GM12878 (cell line): ENCODE data around the gene TLK2. TPM values are rescaled to one million over a fixed set of nuclear protein-coding genes. Genes with fewer than 3 reads are reported as not detected.
A peak's percentile ranks its signal among the peaks of the same experiment; 100 is the strongest.
"Not testable (repeated sequence)": the region's sequence is repeated elsewhere in the genome, so short reads cannot be mapped to it uniquely, and the experiment has no call there.

Source experiments
- ATAC-seq: fragments of 200-7000 bp; cut with Tn5 transposase; 3 replicates; pipeline ENCODE4 v1.9.1; 2020; ENCODE audit warnings: mild to moderate bottlenecking, moderate library complexity
- BruUV-seq: library from RNA; stranded (reverse); fragments of 400-500 nt; replicated peaks from 2 replicates; lab custom pipeline; 2021; lab: Mats Ljungman, UMichigan
- CTCF ChIA-PET: fragments of 300-600 bp; sonication (Branson Sonifier 250); formaldehyde crosslinking; extraction: SDS; loops from one replicate; lab custom pipeline; 2021; ENCODE audit warnings: inconsistent platforms; lab: Yijun Ruan, JAX
- POLR2A ChIA-PET: fragments of 350-600 bp; formaldehyde crosslinking; extraction: SDS; loops from one replicate; lab custom pipeline; 2021; ENCODE audit warnings: inconsistent platforms; lab: Charles Lee
- RAD21 ChIA-PET: fragments of 300-600 bp; sonication (Branson Sonifier 250); formaldehyde crosslinking; loops from one replicate; lab custom pipeline; 2023; ENCODE audit warnings: antibody characterized with exemption; ENCODE audit not compliant: unreplicated experiment; lab: Charles Lee
- SMC1A ChIA-PET: fragments of 300-600 bp; sonication (Branson Sonifier 250); formaldehyde crosslinking; loops from one replicate; lab custom pipeline; 2023; ENCODE audit not compliant: unreplicated experiment, uncharacterized antibody; lab: Charles Lee
- DNase-seq: peaks from one replicate; pipeline ENCODE4 v3.0.0-alpha.2; 2011; ENCODE audit warnings: low read depth, low spot score
- FAIRE-seq: peaks from 3 replicates; lab custom pipeline; 2011; peaks lifted over from hg19 to GRCh38; lab: Jason Lieb, UNC
- H2AFZ ChIP-seq: 2 replicates; pipeline ENCODE4 v1.6.0; 2011; ENCODE audit warnings: low read depth, low read length, control low read depth; ENCODE audit not compliant: control insufficient read depth
- H3K27ac ChIP-seq: 2 replicates; pipeline ENCODE4 v1.5.1; 2011; ENCODE audit warnings: control low read depth; ENCODE audit not compliant: control insufficient read depth, insufficient read depth
- H3K27me3 ChIP-seq, 2 experiments: replicated peaks in 1 of 2; 2 replicates each; pipeline versions ENCODE4 v1.6.0 to v1.6.1; 2011; ENCODE audit warnings: low read length in 1 of 2; ENCODE audit not compliant: control insufficient read depth in 2 of 2, insufficient read depth in 2 of 2
- H3K36me3 ChIP-seq, 2 experiments: 2 replicates each; pipeline ENCODE4 v1.5.1; 2011; ENCODE audit warnings: low read length in 1 of 2; ENCODE audit not compliant: control insufficient read depth in 2 of 2, insufficient read depth in 2 of 2
- H3K4me1 ChIP-seq: 2 replicates; pipeline ENCODE4 v1.6.1; 2011; ENCODE audit warnings: mild to moderate bottlenecking, low read length, moderate library complexity, mixed read lengths; ENCODE audit not compliant: control insufficient read depth, insufficient read depth
- H3K4me2 ChIP-seq: 2 replicates; pipeline ENCODE4 v1.6.0; 2011; ENCODE audit warnings: control low read depth; ENCODE audit not compliant: control insufficient read depth, insufficient read depth
- H3K4me3 ChIP-seq: fragments of 200-600 bp; sonication (generic); 2 replicates; pipeline ENCODE4 v1.5.1; 2016
- H3K79me2 ChIP-seq: 2 replicates; pipeline ENCODE4 v1.6.0; 2011; ENCODE audit warnings: low read length; ENCODE audit not compliant: control insufficient read depth, insufficient read depth
- H3K9ac ChIP-seq: 2 replicates; pipeline ENCODE4 v1.8.0; 2011; ENCODE audit warnings: low read length, control low read depth, mixed read lengths; ENCODE audit not compliant: control insufficient read depth, insufficient read depth
- H3K9me3 ChIP-seq: replicated peaks from 3 replicates; pipeline ENCODE4 v1.5.1; 2011; ENCODE audit warnings: mild to moderate bottlenecking, low read length; ENCODE audit not compliant: control insufficient read depth, insufficient read depth
- H4K20me1 ChIP-seq: 2 replicates; pipeline ENCODE4 v1.6.0; 2011; ENCODE audit not compliant: control insufficient read depth, insufficient read depth
- MEF2B ChIP-seq: fragments of 450-650 bp; IDR thresholded peaks from 2 replicates; pipeline ENCODE4 v1.6.1; 2018; ENCODE audit warnings: mild to moderate bottlenecking, moderate library complexity; ENCODE audit not compliant: partially characterized antibody, poor library complexity, severe bottlenecking
- RAD21 ChIP-seq: IDR thresholded peaks from 2 replicates; pipeline ENCODE4 v1.6.1; 2011; ENCODE audit warnings: mild to moderate bottlenecking, low read depth, low read length, moderate library complexity; ENCODE audit not compliant: insufficient read depth
- SMC3 ChIP-seq: IDR thresholded peaks from 2 replicates; pipeline ENCODE4 v1.6.1; 2011; ENCODE audit warnings: low read length, improper control_type of control experiment, borderline replicate concordance
- WGBS: methylation state at CpG from one replicate; pipeline ENCODE4 v1.1.6; 2016; ENCODE audit warnings: low lambda C conversion rate; ENCODE audit not compliant: insufficient replicate concordance, insufficient coverage; ENCODE audit errors: missing lambda C conversion rate; 5-methylcytosine and 5-hydroxymethylcytosine counted together
- in situ Hi-C: fragments of 300-500 bp; cut with MboI; formaldehyde crosslinking; loops from 9 replicates; pipeline ENCODE4 v1.14.3; 2018; ENCODE audit warnings: mixed read lengths
- intact Hi-C: fragments of 100-400 bp; cut with micrococcal nuclease; formaldehyde crosslinking; loops from one replicate; pipeline ENCODE4 v1.14.2; 2022; ENCODE audit not compliant: unreplicated experiment
- polyA plus RNA-seq, 11 experiments: library from polyadenylated mRNA; depleted of rRNA in 4 of 11; unstranded in 6 of 11; stranded (reverse) in 5 of 11; fragments of >200 nt; fragmentation: Nextera tagmentation in 4 of 11; fragmentation: Illumina TruSeq in 1 of 11; extraction: Ambion mirVana in 4 of 11; extraction: Trizol in 1 of 11; gene quantifications; 1 replicate in 1 of 11; 2 replicates in 10 of 11; pipeline versions ENCODE4 v1.2.1 to v1.2.3, GENCODE V29; 2011 to 2016; ENCODE audit warnings: inconsistent platforms in 2 of 11, missing spikeins in 2 of 11, low read depth in 1 of 11
- total RNA-seq, 4 experiments: library from RNA; depleted of rRNA in 3 of 4; stranded (reverse); fragments of >200 nt in 3 of 4; fragmentation: Illumina TruSeq in 1 of 4; extraction: Trizol in 1 of 4; gene quantifications; 2 replicates each; pipeline versions ENCODE4 v1.2.1 to v1.2.3, GENCODE V29; 2013 to 2021
- TF ChIP-seq, protein P1 (sequence below), 3 experiments: IDR thresholded peaks in 2 of 3; conservative IDR thresholded peaks in 1 of 3; 2 replicates each; pipeline ENCODE4 v1.5.1; 2011; ENCODE audit warnings: low read depth in 3 of 3, low read length in 3 of 3, mild to moderate bottlenecking in 3 of 3, control low read depth in 2 of 3, moderate library complexity in 2 of 3, inconsistent platforms in 1 of 3, mixed read lengths in 1 of 3; ENCODE audit not compliant: control insufficient read depth in 2 of 3, insufficient read depth in 1 of 3; ENCODE audit errors: extremely low read depth in 1 of 3
- TF ChIP-seq, protein P2 (sequence below): fragments of 450-650 bp; IDR thresholded peaks from 2 replicates; pipeline ENCODE4 v1.6.1; 2017; ENCODE audit warnings: mild to moderate bottlenecking, low read depth, inconsistent platforms; ENCODE audit not compliant: poor library complexity, severe bottlenecking

The TLK2 gene
- total and polyA plus RNA-seq, 10 of the 15 experiments (the other 5 are each of a cell fraction or from before 2014, with no cell fraction given), result 12.1 to 51.2 (median 27.5) TPM

DNA sequence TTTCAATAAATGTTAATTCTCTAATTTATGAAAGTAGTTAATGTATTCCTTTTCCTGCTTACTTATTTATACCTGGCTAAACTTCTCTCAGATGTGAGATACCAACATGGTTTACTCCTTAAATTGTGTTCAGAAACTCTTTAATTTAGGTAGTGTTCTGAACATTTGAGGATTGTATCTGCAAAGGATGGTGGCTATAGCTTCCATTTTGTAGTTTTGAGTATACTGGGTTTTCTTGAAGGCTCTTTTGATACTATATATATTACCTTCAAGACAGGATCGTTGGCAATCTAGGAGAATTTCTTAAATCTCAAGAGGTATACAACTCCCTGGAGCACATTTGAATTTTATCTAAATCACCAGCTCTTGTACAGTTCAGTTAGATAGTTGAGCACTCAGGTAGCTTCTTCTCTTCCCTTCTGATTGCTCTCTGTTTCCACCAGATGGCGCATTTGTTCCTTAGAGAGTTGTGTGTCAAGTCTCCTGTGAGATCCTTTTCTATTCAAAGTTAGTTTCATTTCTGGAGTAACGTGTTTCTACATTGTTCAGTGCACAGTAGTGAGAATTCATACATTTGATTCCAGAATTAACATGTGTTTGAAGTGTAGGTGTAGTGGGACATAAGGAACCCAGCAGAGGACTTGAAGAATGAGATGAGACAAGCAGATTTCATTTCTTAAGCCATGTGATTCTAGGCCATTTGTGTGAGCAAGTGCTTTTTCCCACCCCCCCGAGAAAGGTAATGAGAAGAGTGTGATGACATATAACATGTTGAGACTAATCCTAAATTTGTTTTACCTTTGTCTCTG, 74.4 kb downstream of the TLK2 start:
- H4K20me1 ChIP-seq, H3K4me3 ChIP-seq, H3K4me1 ChIP-seq, H3K36me3 ChIP-seq, in situ Hi-C loops, BruUV-seq, POLR2A ChIA-PET, intact Hi-C loops, H3K27me3 ChIP-seq, H3K9ac ChIP-seq, H3K79me2 ChIP-seq, H3K9me3 ChIP-seq: not testable (repeated sequence)
- Histone ChIP-seq H2AFZ (peak overlapping the region; percentile 51; the same call in 1 of the 2 replicates), H3K4me2 (0 out of 2 replicates have a peak overlapping the region, but pooled peaks have one; percentile 33), H3K27ac (peak overlapping the region; percentile 33)
- ATAC-seq (peak; percentile 97), DNase-seq (peak; percentile 21), FAIRE-seq (peak; percentile 97)
- CTCF ChIA-PET, result interaction anchor here (0.7 to 1.2 kb wide), 19 partner anchors 10 to 854 kb away, joined by 3 to 12 read pairs (median 3); partner anchors contain the start of gene METTL2A
- SMC1A ChIA-PET, result interaction anchor here (0.7 to 0.9 kb wide), 6 partner anchors 21 to 152 kb away, joined by 3 to 7 read pairs (median 3); no protein-coding TSS in a partner anchor
- WGBS, result 14% methylated on average over 4 of the region's 4 CpGs
- RAD21 ChIA-PET, result interaction anchor here (0.9 kb wide), 1 partner anchor 131 kb away, joined by 9 read pairs; no protein-coding TSS in a partner anchor
- TF ChIP-seq, protein P1, sequence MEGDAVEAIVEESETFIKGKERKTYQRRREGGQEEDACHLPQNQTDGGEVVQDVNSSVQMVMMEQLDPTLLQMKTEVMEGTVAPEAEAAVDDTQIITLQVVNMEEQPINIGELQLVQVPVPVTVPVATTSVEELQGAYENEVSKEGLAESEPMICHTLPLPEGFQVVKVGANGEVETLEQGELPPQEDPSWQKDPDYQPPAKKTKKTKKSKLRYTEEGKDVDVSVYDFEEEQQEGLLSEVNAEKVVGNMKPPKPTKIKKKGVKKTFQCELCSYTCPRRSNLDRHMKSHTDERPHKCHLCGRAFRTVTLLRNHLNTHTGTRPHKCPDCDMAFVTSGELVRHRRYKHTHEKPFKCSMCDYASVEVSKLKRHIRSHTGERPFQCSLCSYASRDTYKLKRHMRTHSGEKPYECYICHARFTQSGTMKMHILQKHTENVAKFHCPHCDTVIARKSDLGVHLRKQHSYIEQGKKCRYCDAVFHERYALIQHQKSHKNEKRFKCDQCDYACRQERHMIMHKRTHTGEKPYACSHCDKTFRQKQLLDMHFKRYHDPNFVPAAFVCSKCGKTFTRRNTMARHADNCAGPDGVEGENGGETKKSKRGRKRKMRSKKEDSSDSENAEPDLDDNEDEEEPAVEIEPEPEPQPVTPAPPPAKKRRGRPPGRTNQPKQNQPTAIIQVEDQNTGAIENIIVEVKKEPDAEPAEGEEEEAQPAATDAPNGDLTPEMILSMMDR (IDR thresholded peaks at IDR 0.05 in 2 of 3, conservative IDR thresholded peaks at IDR 0.05 in 1 of 3; ENCODE audit: control insufficient read depth in 2 of 3, extremely low read depth in 1 of 3, insufficient read depth in 1 of 3, low read depth in 3 of 3, low read length in 3 of 3), result peak; percentile 8 to 21 (median 16); a peak in 2 of 6 replicates
- TF ChIP-seq RAD21 (peak; percentile 31), SMC3 (peak; percentile 9; the same call in 1 of the 2 replicates), MEF2B (peak; percentile 31)
- TF ChIP-seq, protein P2, sequence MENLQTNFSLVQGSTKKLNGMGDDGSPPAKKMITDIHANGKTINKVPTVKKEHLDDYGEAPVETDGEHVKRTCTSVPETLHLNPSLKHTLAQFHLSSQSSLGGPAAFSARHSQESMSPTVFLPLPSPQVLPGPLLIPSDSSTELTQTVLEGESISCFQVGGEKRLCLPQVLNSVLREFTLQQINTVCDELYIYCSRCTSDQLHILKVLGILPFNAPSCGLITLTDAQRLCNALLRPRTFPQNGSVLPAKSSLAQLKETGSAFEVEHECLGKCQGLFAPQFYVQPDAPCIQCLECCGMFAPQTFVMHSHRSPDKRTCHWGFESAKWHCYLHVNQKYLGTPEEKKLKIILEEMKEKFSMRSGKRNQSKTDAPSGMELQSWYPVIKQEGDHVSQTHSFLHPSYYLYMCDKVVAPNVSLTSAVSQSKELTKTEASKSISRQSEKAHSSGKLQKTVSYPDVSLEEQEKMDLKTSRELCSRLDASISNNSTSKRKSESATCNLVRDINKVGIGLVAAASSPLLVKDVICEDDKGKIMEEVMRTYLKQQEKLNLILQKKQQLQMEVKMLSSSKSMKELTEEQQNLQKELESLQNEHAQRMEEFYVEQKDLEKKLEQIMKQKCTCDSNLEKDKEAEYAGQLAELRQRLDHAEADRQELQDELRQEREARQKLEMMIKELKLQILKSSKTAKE, result peak; percentile 31

DNA sequence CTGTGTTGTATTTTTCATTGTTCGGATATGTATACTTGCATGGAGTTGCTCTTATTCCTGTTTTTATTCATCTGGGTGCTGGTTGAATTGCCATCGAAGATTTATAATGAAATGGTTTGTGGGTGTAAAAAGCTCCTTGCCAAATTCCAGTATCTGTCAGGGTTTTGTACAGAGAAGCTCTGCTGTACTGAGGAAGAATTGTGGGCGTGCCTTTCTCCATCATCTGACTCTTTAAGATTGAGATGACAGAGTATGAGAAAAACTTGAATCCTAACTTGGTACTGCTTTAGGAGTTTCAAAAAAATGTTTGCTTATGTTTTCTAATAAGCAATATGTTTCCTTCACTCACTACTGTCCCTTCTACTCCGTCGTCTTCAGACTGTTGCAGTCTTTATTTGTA, 78.9 kb downstream of the TLK2 start:
- H3K27me3 ChIP-seq, H4K20me1 ChIP-seq, ATAC-seq, H3K4me3 ChIP-seq, FAIRE-seq, H3K9me3 ChIP-seq, H3K36me3 ChIP-seq, intact Hi-C loops, H3K27ac ChIP-seq, H3K4me1 ChIP-seq, H3K9ac ChIP-seq, H3K4me2 ChIP-seq, SMC1A ChIA-PET, H3K79me2 ChIP-seq, DNase-seq, H2AFZ ChIP-seq, RAD21 ChIA-PET, POLR2A ChIA-PET, BruUV-seq, in situ Hi-C loops: not testable (repeated sequence)
- CTCF ChIA-PET, result interaction anchor here (1.4 kb wide), 1 partner anchor 136 kb away, joined by 5 read pairs; no protein-coding TSS in a partner anchor
- 90% methylated on average over 5 of the region's 5 CpGs for WGBS
